Astrocyte of the cerebellum (primary cell): ENCODE measurements around the gene TTC36.

Experiments
- DNase-seq: peaks from one replicate; pipeline ENCODE4 v3.0.0-alpha.2; 2011; ENCODE audit warnings: low read depth
- H3K4me3 ChIP-seq: 2 replicates; pipeline ENCODE4 v1.5.1; 2011; ENCODE audit warnings: mild to moderate bottlenecking, low read depth, low read length, moderate library complexity
- in situ Hi-C: cut with HindIII; loops from 2 replicates; pipeline ENCODE4 v1.10.0; 2017; ENCODE audit warnings: low sequenced_read_pairs
- TF ChIP-seq, protein P1 (sequence below): IDR thresholded peaks from 2 replicates; pipeline ENCODE4 v1.5.1; 2012; ENCODE audit warnings: low read length, low read depth, moderate library complexity, mild to moderate bottlenecking; ENCODE audit errors: missing control alignments

TTC36 gene

DNA sequence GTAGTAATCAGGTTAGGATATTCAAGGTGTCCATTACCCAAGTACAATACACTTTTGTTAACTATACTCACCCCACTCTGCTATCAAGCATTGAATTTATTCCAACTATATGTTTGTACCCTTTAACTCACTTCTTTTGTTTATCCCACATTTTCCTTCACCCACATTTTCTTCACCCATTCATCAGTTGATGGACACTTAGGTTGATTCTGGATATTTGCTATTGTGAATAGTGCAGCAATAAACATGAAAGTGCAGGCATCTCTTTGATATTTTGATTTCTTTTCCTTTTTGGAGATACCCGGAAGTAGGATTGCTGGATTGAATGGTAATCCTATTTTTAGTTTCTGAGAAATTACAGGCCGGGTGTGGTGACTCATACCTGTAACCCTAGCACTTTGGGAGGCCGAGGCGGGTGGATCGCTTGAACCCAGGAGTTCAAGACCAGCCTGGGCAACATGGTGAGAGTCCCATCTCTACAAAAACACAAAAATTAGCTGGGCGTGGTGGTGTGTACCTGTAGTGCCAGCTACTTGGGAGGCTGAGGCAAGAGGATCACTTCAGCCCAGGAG, 10.2 kb downstream of the TTC36 start:
- TF ChIP-seq, protein P1, sequence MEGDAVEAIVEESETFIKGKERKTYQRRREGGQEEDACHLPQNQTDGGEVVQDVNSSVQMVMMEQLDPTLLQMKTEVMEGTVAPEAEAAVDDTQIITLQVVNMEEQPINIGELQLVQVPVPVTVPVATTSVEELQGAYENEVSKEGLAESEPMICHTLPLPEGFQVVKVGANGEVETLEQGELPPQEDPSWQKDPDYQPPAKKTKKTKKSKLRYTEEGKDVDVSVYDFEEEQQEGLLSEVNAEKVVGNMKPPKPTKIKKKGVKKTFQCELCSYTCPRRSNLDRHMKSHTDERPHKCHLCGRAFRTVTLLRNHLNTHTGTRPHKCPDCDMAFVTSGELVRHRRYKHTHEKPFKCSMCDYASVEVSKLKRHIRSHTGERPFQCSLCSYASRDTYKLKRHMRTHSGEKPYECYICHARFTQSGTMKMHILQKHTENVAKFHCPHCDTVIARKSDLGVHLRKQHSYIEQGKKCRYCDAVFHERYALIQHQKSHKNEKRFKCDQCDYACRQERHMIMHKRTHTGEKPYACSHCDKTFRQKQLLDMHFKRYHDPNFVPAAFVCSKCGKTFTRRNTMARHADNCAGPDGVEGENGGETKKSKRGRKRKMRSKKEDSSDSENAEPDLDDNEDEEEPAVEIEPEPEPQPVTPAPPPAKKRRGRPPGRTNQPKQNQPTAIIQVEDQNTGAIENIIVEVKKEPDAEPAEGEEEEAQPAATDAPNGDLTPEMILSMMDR, result no peak
- in situ Hi-C loops, result no loop called here
- DNase-seq, result no peak
- H3K4me3 ChIP-seq, result no peak overlapping the region

DNA sequence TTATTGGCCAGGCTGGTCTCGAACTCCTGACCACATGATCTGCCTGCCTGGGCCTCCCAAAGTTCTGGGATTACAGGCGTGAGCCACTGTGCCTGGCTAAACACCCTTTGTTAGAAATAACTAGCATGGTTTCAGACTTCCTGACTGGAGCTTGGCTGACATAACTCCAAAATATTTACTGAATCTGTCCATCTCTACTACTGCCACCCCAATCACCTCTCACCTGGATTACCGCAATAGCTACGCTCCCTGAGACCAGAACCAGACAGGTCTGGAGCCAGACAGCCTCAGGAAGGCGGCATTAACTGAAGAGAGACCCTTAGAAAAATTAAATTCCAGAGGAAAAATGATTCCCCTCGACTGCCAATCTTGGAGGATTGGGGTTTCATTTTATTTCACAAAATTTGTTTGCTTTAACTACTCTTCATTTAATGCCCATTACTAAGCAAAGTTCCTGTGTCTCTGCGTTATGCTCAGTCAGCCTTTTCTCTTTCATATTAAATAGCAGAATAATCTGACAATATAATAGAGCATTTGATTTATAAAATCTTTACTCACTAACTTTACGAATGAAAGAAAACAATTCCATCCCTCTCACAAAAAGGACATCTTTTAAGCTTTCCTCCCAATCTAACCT, 16.9 kb downstream of the TTC36 start:
- H3K4me3 ChIP-seq, result no peak overlapping the region
- no peak for DNase-seq
- in situ Hi-C loops, result no loop called here
- TF ChIP-seq, protein P1, result no peak

DNA sequence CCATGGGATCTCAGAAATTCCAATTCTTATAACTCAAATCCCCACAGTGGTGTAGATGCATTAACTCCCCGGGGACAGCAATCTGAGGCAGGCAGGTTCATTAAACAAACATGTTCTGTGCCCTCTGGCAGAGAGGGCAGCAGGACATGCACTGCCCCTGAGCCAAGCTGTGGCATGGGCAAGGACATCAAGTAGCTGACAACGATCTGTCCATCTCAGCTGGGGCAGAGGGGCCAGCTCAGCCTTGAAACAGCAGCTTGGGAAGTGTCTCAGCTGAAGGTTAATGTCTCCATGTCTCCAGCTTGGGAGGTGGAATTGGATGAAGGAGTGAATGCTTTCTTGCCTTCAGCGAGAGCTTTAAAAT, 17.4 kb downstream of the TTC36 start:
- DNase-seq, result no peak
- H3K4me3 ChIP-seq, result no peak overlapping the region
- TF ChIP-seq, protein P1, result no peak
- in situ Hi-C loops, result no loop called here

DNA sequence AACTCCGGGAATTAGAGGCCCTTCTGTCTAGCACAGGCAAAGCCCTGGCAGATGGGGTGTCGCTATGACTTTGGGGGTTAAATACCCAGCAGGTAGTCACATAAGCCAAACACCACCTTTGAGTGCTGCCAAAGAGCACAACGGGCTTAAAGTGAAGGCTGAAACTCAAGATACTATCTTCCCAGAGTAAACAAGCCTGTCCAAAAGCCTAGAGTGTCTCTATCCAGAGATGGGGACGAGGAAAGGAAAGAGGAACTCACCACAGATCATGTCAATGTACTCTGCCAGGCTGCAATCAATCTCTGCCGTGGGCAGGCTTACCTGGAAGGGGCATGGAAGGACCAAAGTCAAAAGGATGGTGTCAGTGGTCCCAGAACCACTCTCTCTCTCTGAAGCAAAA, 18.3 kb downstream of the TTC36 start:
- in situ Hi-C loops, result no loop called here
- TF ChIP-seq, protein P1, result no peak
- H3K4me3 ChIP-seq, result no peak overlapping the region

DNA sequence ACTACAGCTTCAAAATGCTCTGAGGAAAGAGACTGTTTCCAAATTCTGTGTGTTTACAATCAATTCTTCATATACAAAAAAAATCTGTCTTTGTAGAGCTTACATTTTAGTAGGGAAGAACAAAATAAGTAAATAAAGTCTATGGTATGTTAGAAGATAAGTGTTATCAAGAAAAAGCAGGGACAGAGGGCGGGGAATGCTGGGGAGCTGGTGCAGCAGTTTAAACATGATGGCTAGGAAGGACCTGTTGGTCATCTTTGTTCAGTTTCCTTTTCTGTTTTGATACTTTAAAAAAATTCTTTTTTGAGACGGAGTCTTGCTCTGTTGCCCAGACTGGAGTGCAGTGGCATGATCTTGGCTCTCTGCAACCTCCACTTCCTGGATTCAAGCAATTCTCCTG, 19.9 kb downstream of the TTC36 start:
- DNase-seq, result no peak
- TF ChIP-seq, protein P1, result no peak
- in situ Hi-C loops, result no loop called here
- H3K4me3 ChIP-seq, result no peak overlapping the region

More for the DNA sequence above, 18.3 kb downstream of the TTC36 start:
- no peak for DNase-seq

DNA sequence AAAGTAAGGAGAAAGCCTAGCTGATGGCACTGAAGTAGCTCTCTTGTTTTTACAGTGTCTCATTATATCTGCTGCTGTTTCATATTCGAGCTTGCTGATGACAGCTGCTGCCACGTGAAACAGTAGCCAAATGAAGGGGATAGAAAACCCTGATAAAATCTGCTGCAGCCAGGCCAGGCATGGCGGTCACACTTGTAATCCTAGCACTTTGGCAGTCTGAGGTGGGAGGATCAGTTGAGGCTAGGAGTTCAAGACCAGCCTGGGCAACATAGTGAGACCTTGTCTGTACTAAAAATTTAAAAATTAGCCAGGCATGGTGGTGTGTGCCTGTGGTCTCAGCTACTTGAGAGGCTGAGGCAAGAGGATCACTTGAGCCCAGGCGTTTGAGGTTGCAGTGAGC, 25.1 kb downstream of the TTC36 start:
- TF ChIP-seq, protein P1, result no peak
- in situ Hi-C loops, result no loop called here
- DNase-seq, result no peak
- H3K4me3 ChIP-seq, result no peak overlapping the region

DNA sequence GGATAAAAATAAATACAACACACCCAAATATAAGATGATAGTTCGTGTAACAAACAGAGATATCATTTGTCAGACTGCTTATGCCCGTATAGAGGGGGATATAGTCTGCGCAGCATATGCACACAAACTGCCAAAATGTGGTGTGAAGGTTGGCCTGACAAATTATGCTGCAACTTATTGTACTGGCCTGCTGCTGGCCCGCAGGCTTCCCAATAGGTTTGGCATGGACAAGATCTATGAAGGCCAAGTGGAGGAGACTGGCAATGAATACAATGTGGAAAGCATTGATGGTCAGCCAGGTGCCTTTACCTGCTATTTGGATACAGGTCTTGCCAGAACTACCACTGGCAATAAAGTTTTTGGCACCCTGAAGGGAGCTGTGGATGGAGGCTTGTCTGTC, 33.5 kb downstream of the TTC36 start:
- in situ Hi-C loops, result no loop called here
- no peak for DNase-seq
- TF ChIP-seq, protein P1, result no peak
- H3K4me3 ChIP-seq, result no peak overlapping the region
